ENCODE results near the gene ADORA3. TPM values are rescaled to one million over a fixed set of nuclear protein-coding genes. Genes with fewer than 3 reads are reported as not detected.
A peak's percentile ranks its signal among the peaks of the same experiment; 100 is the strongest.
"Not testable (repeated sequence)": the region's sequence is repeated elsewhere in the genome, so short reads cannot be mapped to it uniquely, and the experiment has no call there.

The ADORA3 gene
- not detected in 2 replicates for total RNA-seq (2014; rRNA removed; shearing (Covaris generic))

GRCh38 chr1:111503585-111504060, at the start of gene ADORA3, which contains the start of gene TMIGD3:
Gene ADORA3 (minus strand): TSS chr1:111503633. CDS start chr1:111503354, 279 bp downstream.
Gene TMIGD3 (minus strand): TSS chr1:111503633. CDS start chr1:111503354, 279 bp downstream.
- Histone ChIP-seq H3K9me3 (replicated peaks) (no peaks in the 10 kb centered on the region), H3K27ac (no peak within 1 kb of the TSS), H3K4me1 (replicated peaks) (peaks cover 21% of the 10 kb centered on the region), H3K36me3 (no peaks in the 10 kb centered on the region), H3K27me3 (replicated peaks) (no peaks in the 10 kb centered on the region), H3K4me3 (no peak within 1 kb of the TSS)
- DNase-seq (ENCODE audit: low read depth in 1 of 2, low spot score in 2 of 2): no peak

DNA sequence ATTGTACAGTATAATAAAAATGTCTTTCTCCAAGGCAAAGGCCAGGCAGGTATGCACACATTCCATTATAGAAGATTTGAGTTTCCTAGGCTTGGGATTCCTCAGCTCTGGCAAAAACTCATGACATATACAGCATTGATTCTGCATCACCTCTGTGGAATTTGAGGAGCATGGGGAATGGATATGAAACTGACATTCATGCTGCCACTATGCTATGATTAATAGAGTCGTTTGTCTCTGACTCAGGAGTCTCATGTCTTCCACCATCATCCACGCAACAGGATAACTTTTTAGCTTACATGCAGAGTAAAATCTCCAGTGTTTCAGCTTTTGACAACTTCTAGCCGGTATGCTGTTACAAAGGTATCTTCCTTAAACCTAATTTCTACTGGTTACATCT, 49.8 kb upstream of the ADORA3 start:
- DNase-seq (ENCODE audit: low read depth in 1 of 2, low spot score in 2 of 2): peak; percentile 36 to 48
- H3K4me3 ChIP-seq: no peak overlapping the region
- H3K4me1 ChIP-seq (replicated peaks): peaks cover 13% of the 10 kb centered on the region
- H3K27me3 ChIP-seq (replicated peaks): no peaks in the 10 kb centered on the region
- peak overlapping the region; percentile 34 for H3K27ac ChIP-seq
- H3K9me3 ChIP-seq (replicated peaks): no peaks in the 10 kb centered on the region
- peaks cover 13% of the 10 kb centered on the region for H3K36me3 ChIP-seq

DNA sequence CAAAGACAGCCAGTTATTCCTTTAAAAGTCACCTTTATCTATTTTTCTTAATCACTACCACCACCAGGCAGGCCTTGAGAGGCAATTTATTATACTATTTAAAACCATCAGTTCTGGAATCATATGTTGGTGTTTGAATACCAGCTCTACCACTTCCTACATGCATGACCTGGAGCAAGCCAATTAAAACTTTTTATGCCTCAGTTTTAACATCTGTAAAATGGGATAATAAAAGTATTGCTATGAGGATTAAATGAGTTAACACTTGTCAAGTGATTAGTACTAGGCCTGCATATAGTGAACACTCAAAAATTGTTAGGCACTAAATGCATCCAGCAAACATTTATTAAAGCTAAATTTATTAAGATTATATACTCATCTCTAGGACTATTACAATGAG, 49.2 kb upstream of the ADORA3 start:
- no peaks in the 10 kb centered on the region for H3K9me3 ChIP-seq (replicated peaks)
- peak overlapping the region; percentile 17 for H3K27ac ChIP-seq
- no peak overlapping the region for H3K4me3 ChIP-seq
- peaks cover 13% of the 10 kb centered on the region for H3K4me1 ChIP-seq (replicated peaks)
- H3K27me3 ChIP-seq (replicated peaks): no peaks in the 10 kb centered on the region
- peaks cover 13% of the 10 kb centered on the region for H3K36me3 ChIP-seq
- no peak for DNase-seq (ENCODE audit: low read depth in 1 of 2, low spot score in 2 of 2)

GRCh38 chr1:111551623-111552411, 48.4 kb upstream of the ADORA3 start:
- Histone ChIP-seq H3K4me1 (replicated peaks) (peaks cover 13% of the 10 kb centered on the region), H3K27me3 (replicated peaks) (no peaks in the 10 kb centered on the region), H3K9me3 (replicated peaks) (no peaks in the 10 kb centered on the region), H3K4me3 (no peak overlapping the region), H3K27ac (no peak overlapping the region), H3K36me3 (peaks cover 13% of the 10 kb centered on the region)
- no peak for DNase-seq (ENCODE audit: low read depth in 1 of 2, low spot score in 2 of 2)

DNA sequence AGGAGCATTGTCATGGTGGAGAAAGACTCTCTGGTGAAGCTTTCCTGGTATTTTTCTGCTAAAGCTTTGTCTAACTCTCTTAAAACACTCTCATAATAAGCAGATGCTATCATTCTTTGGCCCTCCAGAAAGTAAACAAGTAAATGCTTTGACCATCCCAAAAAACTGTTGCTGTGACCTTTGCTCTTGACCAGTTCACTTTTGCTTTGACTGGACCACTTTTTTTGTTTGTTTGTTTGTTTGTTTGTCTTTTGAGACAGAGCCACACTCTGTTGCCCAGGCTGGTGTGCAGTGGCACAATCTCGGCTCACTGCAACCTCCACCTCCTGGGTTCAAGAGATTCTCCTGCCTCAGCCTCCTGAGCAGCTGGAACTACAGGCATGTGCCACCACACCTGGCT, 44.4 kb upstream of the ADORA3 start:
- H3K9me3 ChIP-seq (replicated peaks); H3K27ac ChIP-seq; DNase-seq (ENCODE audit: low read depth in 1 of 2, low spot score in 2 of 2); H3K27me3 ChIP-seq (replicated peaks); H3K4me3 ChIP-seq; H3K36me3 ChIP-seq: not testable (repeated sequence)
- peaks cover 11% of the 10 kb centered on the region for H3K4me1 ChIP-seq (replicated peaks)

DNA sequence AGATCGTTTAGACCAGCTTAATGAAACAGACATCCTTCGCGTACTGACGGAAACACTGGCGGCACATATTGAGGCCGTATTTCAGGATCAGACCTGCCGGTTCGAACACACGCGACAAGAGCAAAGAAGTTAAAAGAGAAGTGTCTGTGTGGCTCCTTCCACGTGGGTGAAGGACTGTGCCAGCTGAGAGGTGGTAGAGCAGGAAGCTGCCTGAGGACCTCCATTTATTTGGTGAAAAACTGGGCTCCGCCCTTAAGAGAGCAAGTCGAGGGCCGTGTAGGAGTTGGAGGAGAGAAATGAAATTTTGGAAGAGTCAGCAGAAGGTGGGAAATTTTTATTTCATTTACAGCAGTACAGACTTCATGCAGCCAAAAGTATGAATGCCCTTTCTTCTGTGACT, 38.8 kb upstream of the ADORA3 start:
- Histone ChIP-seq H3K27me3 (replicated peaks) (no peaks in the 10 kb centered on the region), H3K27ac (peak overlapping the region; percentile 89), H3K4me3 (peak overlapping the region; percentile 37), H3K9me3 (replicated peaks) (no peaks in the 10 kb centered on the region), H3K36me3 (no peaks in the 10 kb centered on the region), H3K4me1 (replicated peaks) (peaks cover 56% of the 10 kb centered on the region)
- peak in 1 of 2 experiments; percentile 61 for DNase-seq (ENCODE audit: low read depth in 1 of 2, low spot score in 2 of 2)

- Histone ChIP-seq H3K4me1 (replicated peaks) (peaks cover 56% of the 10 kb centered on the region), H3K36me3 (no peaks in the 10 kb centered on the region), H3K4me3 (peak overlapping the region; percentile 37), H3K9me3 (replicated peaks) (no peaks in the 10 kb centered on the region), H3K27me3 (replicated peaks) (no peaks in the 10 kb centered on the region), H3K27ac (peak overlapping the region; percentile 89)
- peak in 1 of 2 experiments; percentile 87 for DNase-seq (ENCODE audit: low read depth in 1 of 2, low spot score in 2 of 2)
Observed at GRCh38 chr1:111541721-111542120, 38.3 kb upstream of the ADORA3 start.

- Histone ChIP-seq H3K36me3 (no peaks in the 10 kb centered on the region), H3K4me3 (no peak overlapping the region), H3K9me3 (replicated peaks) (no peaks in the 10 kb centered on the region), H3K27me3 (replicated peaks) (no peaks in the 10 kb centered on the region), H3K4me1 (replicated peaks) (peaks cover 56% of the 10 kb centered on the region), H3K27ac (peak overlapping the region; percentile 89)
- DNase-seq (ENCODE audit: low read depth in 1 of 2, low spot score in 2 of 2): no peak
Observed at GRCh38 chr1:111540928-111541327, 37.5 kb upstream of the ADORA3 start.

- Histone ChIP-seq H3K27ac (peak overlapping the region; percentile 31), H3K4me1 (replicated peaks) (peaks cover 62% of the 10 kb centered on the region), H3K36me3 (no peaks in the 10 kb centered on the region), H3K4me3 (no peak overlapping the region), H3K27me3 (replicated peaks) (no peaks in the 10 kb centered on the region), H3K9me3 (replicated peaks) (no peaks in the 10 kb centered on the region)
- peak; percentile 85 to 88 for DNase-seq (ENCODE audit: low read depth in 1 of 2, low spot score in 2 of 2)
Observed at GRCh38 chr1:111538343-111539025, 35.1 kb upstream of the ADORA3 start.

- Histone ChIP-seq H3K27me3 (replicated peaks) (no peaks in the 10 kb centered on the region), H3K4me3 (no peak overlapping the region), H3K9me3 (replicated peaks) (no peaks in the 10 kb centered on the region), H3K36me3 (no peaks in the 10 kb centered on the region), H3K27ac (no peak overlapping the region), H3K4me1 (replicated peaks) (peaks cover 38% of the 10 kb centered on the region)
- peak in 1 of 2 experiments; percentile 17 for DNase-seq (ENCODE audit: low read depth in 1 of 2, low spot score in 2 of 2)
Observed at GRCh38 chr1:111535256-111536191, 32.1 kb upstream of the ADORA3 start.

GRCh38 chr1:111520053-111520452, 16.6 kb upstream of the ADORA3 start:
- H3K4me3 ChIP-seq: no peak overlapping the region
- H3K4me1 ChIP-seq (replicated peaks): no peaks in the 10 kb centered on the region
- no peak overlapping the region for H3K27ac ChIP-seq
- no peaks in the 10 kb centered on the region for H3K36me3 ChIP-seq
- no peak for DNase-seq (ENCODE audit: low read depth in 1 of 2, low spot score in 2 of 2)
- no peaks in the 10 kb centered on the region for H3K9me3 ChIP-seq (replicated peaks)
- H3K27me3 ChIP-seq (replicated peaks): no peaks in the 10 kb centered on the region

DNA sequence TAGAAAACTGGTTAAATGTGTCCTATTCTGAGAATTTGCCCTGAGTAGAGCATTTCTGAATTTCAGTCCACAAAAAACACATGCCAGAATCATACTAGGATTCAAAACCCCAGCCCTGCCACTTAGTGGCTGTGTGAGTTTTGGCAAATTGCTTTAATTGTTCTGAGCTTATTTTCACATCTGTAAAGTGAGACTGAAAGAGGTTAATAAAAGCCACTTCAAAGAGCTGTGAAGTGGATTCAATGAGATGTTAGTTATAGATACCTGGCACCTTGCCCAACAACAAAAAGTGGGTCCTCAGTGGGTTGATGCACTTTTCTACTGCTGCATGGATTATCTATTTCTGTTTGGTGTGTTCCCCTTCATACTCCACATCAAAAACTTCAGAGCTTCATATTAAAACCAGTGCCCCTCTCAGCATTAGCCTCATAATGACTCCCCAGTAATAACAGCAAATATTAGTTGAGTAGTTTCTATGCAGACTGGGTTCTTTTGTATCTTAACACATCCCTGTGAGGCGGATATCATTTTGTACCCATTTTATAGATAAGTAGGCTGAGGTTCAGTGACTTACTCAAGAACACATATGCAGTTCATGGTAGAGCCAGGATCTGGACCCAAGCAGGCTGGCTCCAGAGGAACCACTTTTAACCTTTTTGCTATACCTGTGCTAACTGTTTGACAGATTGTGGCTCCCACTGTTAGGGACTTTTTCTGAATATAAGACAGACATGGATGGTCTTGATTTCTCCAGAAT, 14.2 kb upstream of the ADORA3 start:
- H3K4me3 ChIP-seq: no peak overlapping the region
- H3K4me1 ChIP-seq (replicated peaks): no peaks in the 10 kb centered on the region
- DNase-seq (ENCODE audit: low read depth in 1 of 2, low spot score in 2 of 2): no peak
- no peaks in the 10 kb centered on the region for H3K27me3 ChIP-seq (replicated peaks)
- H3K9me3 ChIP-seq (replicated peaks): no peaks in the 10 kb centered on the region
- no peaks in the 10 kb centered on the region for H3K36me3 ChIP-seq
- no peak overlapping the region for H3K27ac ChIP-seq
